Measurements from ENCODE around the gene MRPL49. TPM values are rescaled to one million over a fixed set of nuclear protein-coding genes. Genes with fewer than 3 reads are reported as not detected.

MRPL49 gene
- total RNA-seq, 1 experiment from 2014 or later, result 91.0 TPM

DNA sequence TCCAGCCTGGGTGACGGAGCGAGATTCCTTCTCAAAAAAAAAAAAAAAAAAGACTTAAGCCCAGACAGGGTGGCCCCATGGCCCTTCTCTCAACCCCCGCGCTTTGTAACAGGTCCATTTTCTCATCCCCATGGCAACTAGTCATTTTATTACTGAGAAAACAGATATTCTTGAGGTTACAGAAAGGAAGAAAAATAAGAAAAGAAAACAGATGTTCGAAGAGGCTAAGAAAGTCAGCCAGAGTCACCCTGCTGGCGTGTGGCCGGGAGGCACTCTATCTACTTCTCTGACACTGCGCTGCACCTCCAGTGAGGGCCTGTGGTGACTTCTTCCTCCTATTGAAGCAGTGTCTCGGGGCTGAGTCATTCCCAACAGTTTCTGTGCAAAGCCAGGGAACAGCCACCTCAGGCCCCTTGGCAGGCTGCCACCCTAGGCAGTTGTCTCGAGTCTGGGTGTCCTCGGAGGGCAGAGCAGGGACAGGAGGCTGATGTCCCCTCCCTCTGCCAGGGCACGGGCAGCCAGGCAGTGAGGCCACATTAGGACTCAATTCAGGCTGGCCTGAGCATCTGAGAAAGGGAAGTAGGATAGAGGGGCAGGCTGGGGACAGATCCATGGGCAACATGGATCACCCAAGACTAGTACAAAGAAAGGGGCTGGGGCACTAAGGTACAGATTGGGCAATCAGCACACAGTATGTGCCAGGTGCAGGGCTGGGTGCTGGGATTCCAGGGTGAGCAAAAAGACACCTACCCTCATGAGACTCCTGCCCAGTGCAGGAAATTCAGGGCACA is 28.6 kb downstream of the MRPL49 start:
- H3K27ac ChIP-seq (ENCODE audit: low read depth, low read length, poor library complexity, severe bottlenecking), result no peak overlapping the region

GRCh38 chr11:65151331-65151899 is 29.3 kb downstream of the MRPL49 start:
- Histone ChIP-seq H3K4me3 (ENCODE audit: low read depth, low read length, poor library complexity, severe bottlenecking) (no peak overlapping the region), H3K9me3 (ENCODE audit: low read depth, low read length, poor library complexity, severe bottlenecking) (peaks cover 5% of the 10 kb centered on the region), H3K27me3 (replicated peaks; ENCODE audit: insufficient read depth, low read depth, low read length, poor library complexity) (no peaks in the 10 kb centered on the region), H3K4me1 (ENCODE audit: insufficient read depth, low read length, poor library complexity, severe bottlenecking) (no peaks in the 10 kb centered on the region), H3K36me3 (ENCODE audit: insufficient read depth, low read length, poor library complexity, severe bottlenecking) (no peaks in the 10 kb centered on the region), H3K27ac (ENCODE audit: low read depth, low read length, poor library complexity, severe bottlenecking) (no peak overlapping the region)
- TF ChIP-seq, protein P1, sequence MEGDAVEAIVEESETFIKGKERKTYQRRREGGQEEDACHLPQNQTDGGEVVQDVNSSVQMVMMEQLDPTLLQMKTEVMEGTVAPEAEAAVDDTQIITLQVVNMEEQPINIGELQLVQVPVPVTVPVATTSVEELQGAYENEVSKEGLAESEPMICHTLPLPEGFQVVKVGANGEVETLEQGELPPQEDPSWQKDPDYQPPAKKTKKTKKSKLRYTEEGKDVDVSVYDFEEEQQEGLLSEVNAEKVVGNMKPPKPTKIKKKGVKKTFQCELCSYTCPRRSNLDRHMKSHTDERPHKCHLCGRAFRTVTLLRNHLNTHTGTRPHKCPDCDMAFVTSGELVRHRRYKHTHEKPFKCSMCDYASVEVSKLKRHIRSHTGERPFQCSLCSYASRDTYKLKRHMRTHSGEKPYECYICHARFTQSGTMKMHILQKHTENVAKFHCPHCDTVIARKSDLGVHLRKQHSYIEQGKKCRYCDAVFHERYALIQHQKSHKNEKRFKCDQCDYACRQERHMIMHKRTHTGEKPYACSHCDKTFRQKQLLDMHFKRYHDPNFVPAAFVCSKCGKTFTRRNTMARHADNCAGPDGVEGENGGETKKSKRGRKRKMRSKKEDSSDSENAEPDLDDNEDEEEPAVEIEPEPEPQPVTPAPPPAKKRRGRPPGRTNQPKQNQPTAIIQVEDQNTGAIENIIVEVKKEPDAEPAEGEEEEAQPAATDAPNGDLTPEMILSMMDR (conservative IDR thresholded peaks at IDR 0.05; ENCODE audit: low read depth, low read length), result no peak
- no peak for TF ChIP-seq EZH2 (IDR thresholded peaks at IDR 0.05; ENCODE audit: borderline replicate concordance, low read depth, low read length, poor library complexity, severe bottlenecking)
- POLR2A ChIA-PET (ENCODE audit: low non-redundant PET), result no interaction called here
- CTCF ChIA-PET, result no interaction called here
- BruUV-seq (replicated peaks), result no TSS peak
- intact Hi-C loops (cut with micrococcal nuclease; ENCODE audit: unreplicated experiment), result no loop called here
- no peak for DNase-seq (ENCODE audit: low spot score)

More for the DNA sequence above, 28.6 kb downstream of the MRPL49 start:
- TF ChIP-seq EZH2 (IDR thresholded peaks at IDR 0.05; ENCODE audit: borderline replicate concordance, low read depth, low read length, poor library complexity, severe bottlenecking), result no peak
- TF ChIP-seq, protein P1 (conservative IDR thresholded peaks at IDR 0.05; ENCODE audit: low read depth, low read length), result no peak
- Histone ChIP-seq H3K27me3 (replicated peaks; ENCODE audit: insufficient read depth, low read depth, low read length, poor library complexity) (no peaks in the 10 kb centered on the region), H3K9me3 (ENCODE audit: low read depth, low read length, poor library complexity, severe bottlenecking) (peaks cover 5% of the 10 kb centered on the region), H3K36me3 (ENCODE audit: insufficient read depth, low read length, poor library complexity, severe bottlenecking) (no peaks in the 10 kb centered on the region), H3K4me1 (ENCODE audit: insufficient read depth, low read length, poor library complexity, severe bottlenecking) (no peaks in the 10 kb centered on the region), H3K4me3 (ENCODE audit: low read depth, low read length, poor library complexity, severe bottlenecking) (no peak overlapping the region)
- CTCF ChIA-PET, result no interaction called here
- intact Hi-C loops (cut with micrococcal nuclease; ENCODE audit: unreplicated experiment), result no loop called here
- POLR2A ChIA-PET (ENCODE audit: low non-redundant PET), result no interaction called here
- peak; percentile 80 for DNase-seq (ENCODE audit: low spot score)
- no TSS peak for BruUV-seq (replicated peaks)

DNA sequence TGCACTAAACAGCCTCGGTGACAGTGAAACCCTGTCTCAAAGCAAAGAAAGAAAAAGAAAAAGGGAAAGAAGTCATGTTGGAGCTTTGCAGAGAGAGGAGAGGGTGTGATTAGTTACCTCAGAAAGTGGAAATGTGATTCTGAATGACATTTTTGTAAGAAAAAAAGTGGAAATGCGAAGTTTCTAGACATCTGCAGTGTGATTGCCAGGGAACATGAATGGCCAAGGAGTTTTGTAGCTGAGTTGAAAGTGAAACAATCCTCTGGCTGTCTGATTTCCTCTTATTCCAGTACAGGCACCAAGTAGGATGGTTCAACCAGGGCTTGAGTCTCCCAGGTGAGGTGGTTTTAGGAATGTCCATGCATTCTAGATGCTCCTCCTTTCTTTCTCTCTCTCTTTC is 30.0 kb downstream of the MRPL49 start:
- BruUV-seq (replicated peaks), result no TSS peak
- Histone ChIP-seq H3K36me3 (ENCODE audit: insufficient read depth, low read length, poor library complexity, severe bottlenecking) (no peaks in the 10 kb centered on the region), H3K27me3 (replicated peaks; ENCODE audit: insufficient read depth, low read depth, low read length, poor library complexity) (no peaks in the 10 kb centered on the region), H3K9me3 (ENCODE audit: low read depth, low read length, poor library complexity, severe bottlenecking) (peaks cover 4% of the 10 kb centered on the region), H3K4me1 (ENCODE audit: insufficient read depth, low read length, poor library complexity, severe bottlenecking) (no peaks in the 10 kb centered on the region), H3K27ac (ENCODE audit: low read depth, low read length, poor library complexity, severe bottlenecking) (no peak overlapping the region), H3K4me3 (ENCODE audit: low read depth, low read length, poor library complexity, severe bottlenecking) (no peak overlapping the region)
- TF ChIP-seq, protein P1 (conservative IDR thresholded peaks at IDR 0.05; ENCODE audit: low read depth, low read length), result no peak
- TF ChIP-seq EZH2 (IDR thresholded peaks at IDR 0.05; ENCODE audit: borderline replicate concordance, low read depth, low read length, poor library complexity, severe bottlenecking), result no peak
- ChIA-PET CTCF (no interaction called here), POLR2A (ENCODE audit: low non-redundant PET) (no interaction called here)
- DNase-seq (ENCODE audit: low spot score), result no peak
- intact Hi-C loops (cut with micrococcal nuclease; ENCODE audit: unreplicated experiment), result no loop called here

All from A673 (cell line).